NT2/D1 (cell line): Measurements from ENCODE around the gene SUZ12.

Source experiments
- SUZ12 ChIP-seq: IDR thresholded peaks from 2 replicates; pipeline ENCODE4 v1.6.1; 2011; ENCODE audit not compliant: insufficient read length, insufficient read depth; ENCODE audit errors: extremely low read depth
- YY1 ChIP-seq: IDR thresholded peaks from 2 replicates; pipeline ENCODE4 v1.6.1; 2011; ENCODE audit not compliant: insufficient read length, insufficient read depth
- ZNF274 ChIP-seq: IDR thresholded peaks from 2 replicates; pipeline ENCODE4 v1.6.1; 2011; ENCODE audit warnings: mild to moderate bottlenecking, low read depth, low read length

DNA sequence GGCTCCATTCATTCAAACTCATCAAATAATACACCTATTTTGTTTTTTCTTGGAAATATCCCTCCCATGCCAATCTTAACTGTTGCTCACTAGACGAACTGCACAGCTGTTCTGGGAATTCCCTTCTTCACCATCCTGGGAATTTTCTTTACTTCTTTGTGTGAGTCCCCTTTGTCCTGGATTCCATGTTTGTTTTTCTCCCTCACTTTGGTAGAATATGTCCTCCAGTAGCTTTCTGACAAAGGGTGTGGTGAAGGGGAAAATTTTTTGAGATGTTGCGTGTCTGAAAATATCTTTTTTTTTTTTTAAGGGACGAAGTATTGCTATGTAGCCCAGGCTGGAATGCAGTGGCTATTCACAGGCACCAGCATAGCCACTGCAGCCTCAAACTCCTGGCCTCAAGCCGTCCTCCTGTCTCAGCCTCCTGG is 18.1 kb upstream of the SUZ12 start:
- TF ChIP-seq ZNF274 (no peak), SUZ12 (no peak), YY1 (no peak)
